Measurements from ENCODE around the gene ADAMTS5. TPM values are rescaled to one million over a fixed set of nuclear protein-coding genes. Genes with fewer than 3 reads are reported as not detected.

The ADAMTS5 gene
- total and polyA plus RNA-seq, 2 donors (not counting 3 experiments of a cell fraction or from before 2014, with no cell fraction given): not detected

- Histone ChIP-seq H3K79me2 (ENCODE audit: control insufficient read depth, insufficient read depth, low read length) (no peaks in the 10 kb centered on the region), H3K9ac (replicated peaks; ENCODE audit: extremely low read depth, insufficient read depth, low read length) (no peak overlapping the region), H3K27me3 (ENCODE audit: control insufficient read depth in 2 of 2, insufficient read depth in 2 of 2, low read length in 2 of 2) (no peaks in the 10 kb centered on the region), H3K4me2 (ENCODE audit: insufficient read depth, low read length) (no peak overlapping the region), H2AFZ (ENCODE audit: low read depth, low read length) (no peak overlapping the region), H3K27ac (ENCODE audit: insufficient read depth, low read depth, low read length) (no peak overlapping the region), H3K36me3 (ENCODE audit: control insufficient read depth in 2 of 2, extremely low read depth in 1 of 2, insufficient read depth in 2 of 2, low read length in 2 of 2) (no peaks in the 10 kb centered on the region), H3K4me3 (replicated peaks in 1 of 3; ENCODE audit: insufficient read depth in 1 of 3, low read depth in 1 of 3, low read length in 3 of 3) (no peak overlapping the region), H3K9me3 (replicated peaks; ENCODE audit: control insufficient read depth, insufficient read depth, low read length) (no peaks in the 10 kb centered on the region), H4K20me1 (replicated peaks; ENCODE audit: control insufficient read depth, extremely low read depth, insufficient read depth, low read length) (no peaks in the 10 kb centered on the region), H3K9me1 (replicated peaks; ENCODE audit: control insufficient read depth, extremely low read depth, insufficient read depth, low read length) (no peaks in the 10 kb centered on the region), H3K4me1 (ENCODE audit: control insufficient read depth, extremely low read depth, insufficient read depth, low read length) (no peaks in the 10 kb centered on the region)
- no peak for FAIRE-seq
- POLR2A ChIA-PET: no interaction called here
- BruUV-seq (replicated peaks): no TSS peak
- CTCF ChIA-PET: no interaction called here
- intact Hi-C loops (cut with micrococcal nuclease) (no loop called here), dilution Hi-C loops (cut with MboI; ENCODE audit: extremely low pct_ligation_motif_present, low sequenced_read_pairs) (no loop called here)
- DNase-seq (ENCODE audit: low read depth, low spot score): no peak
- TF ChIP-seq MYC (IDR thresholded peaks at IDR 0.05; ENCODE audit: low read depth, low read length): no peak
- no peak for TF ChIP-seq CTCF (IDR thresholded peaks at IDR 0.05; ENCODE audit: extremely low read depth in 1 of 2, insufficient read depth in 1 of 2, low read depth in 1 of 2, low read length in 2 of 2)
- TF ChIP-seq POLR2AphosphoS5 (IDR thresholded peaks at IDR 0.05; ENCODE audit: insufficient read depth, low read depth, low read length): no peak
Observed at GRCh38 chr21:26874347-26874746, 92.5 kb downstream of the ADAMTS5 start.

Small RNAs within 50 kb of the gene (microRNA-seq; reads per million reads assigned to microRNA genes)
- gene MIR4759 (ENCODE audit: borderline number of aligned reads, borderline replicate concordance): not detected

Small RNAs within 50 kb of the gene (small RNA-seq; reads per million reads assigned to genes)
- not detected for gene MIR4759 (ENCODE audit: insufficient read depth, insufficient read length, low read depth, low replicate concordance)

Other genes with a start within 250 kb of the ADAMTS5 start
- 12.8 and 16.3 TPM in 2 replicates for gene ADAMTS1, start 121.7 kb downstream of the ADAMTS5 start, total RNA-seq
- 13.7 and 15.4 TPM in 2 replicates for gene ADAMTS1, start 121.7 kb downstream of the ADAMTS5 start, polyA plus RNA-seq